RWPE1 (cell line): ENCODE measurements around the gene YPEL3.
A peak's percentile ranks its signal among the peaks of the same experiment; 100 is the strongest.

ENCODE experiments used
- CTCF ChIA-PET: fragments of 350-600 bp; sonication (Branson Sonifier 250); formaldehyde crosslinking; extraction: SDS; loops from one replicate; lab custom pipeline; 2021; lab: Yijun Ruan, JAX
- POLR2A ChIA-PET: fragments of 400-600 bp; formaldehyde crosslinking; extraction: SDS; loops from one replicate; lab custom pipeline; 2020; ENCODE audit warnings: antibody characterized with exemption; ENCODE audit not compliant: low non-redundant PET; lab: Yijun Ruan, JAX
- DNase-seq: peaks from one replicate; pipeline ENCODE4 v3.0.0; 2012; ENCODE audit warnings: low spot score
- H3K27ac ChIP-seq: fragments of 450-650 bp; 2 replicates; pipeline ENCODE4 v1.5.1; 2017
- CTCF ChIP-seq: fragments of 450-650 bp; conservative IDR thresholded peaks from 2 replicates; pipeline ENCODE4 v1.5.1; 2017; ENCODE audit warnings: low read depth, mild to moderate bottlenecking

The YPEL3 gene

DNA sequence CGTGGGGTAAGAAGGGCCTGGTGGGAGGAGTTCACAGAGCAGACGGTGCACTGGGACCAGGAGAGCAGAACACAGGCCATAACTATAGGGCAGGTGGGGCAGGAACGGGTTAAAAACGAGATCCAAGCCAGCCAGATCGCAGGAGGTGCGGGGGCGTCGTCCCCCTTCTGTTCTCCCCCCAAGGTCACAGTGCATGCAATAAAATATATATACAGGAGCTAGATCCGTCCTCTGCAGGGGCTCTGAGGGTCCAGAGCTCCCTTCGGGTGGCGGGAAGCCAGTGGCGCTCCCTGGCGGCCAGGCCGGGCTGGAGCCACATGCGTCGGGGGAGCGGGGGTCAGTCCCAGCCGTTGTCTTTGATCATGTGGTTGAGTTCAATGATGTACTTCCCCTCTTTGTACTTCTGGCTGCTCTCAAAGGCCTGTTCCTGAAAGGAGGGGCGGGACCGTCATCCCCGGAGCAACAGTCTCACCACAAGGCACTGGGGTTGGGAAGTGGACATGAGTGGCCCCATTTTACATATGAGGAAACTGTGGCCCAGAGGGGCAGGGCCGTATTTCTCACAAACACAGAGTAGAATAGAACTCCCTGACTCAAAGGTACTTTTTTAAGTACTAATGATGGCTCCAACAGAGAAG lies 3.5 kb downstream of the YPEL3 start:
- POLR2A ChIA-PET: interaction anchor here (1.4 kb wide), 1 partner anchor 26 kb away, joined by 4 read pairs; no protein-coding TSS in a partner anchor
- no peak for DNase-seq
- TF ChIP-seq CTCF: no peak
- peak overlapping the region; percentile 79 for H3K27ac ChIP-seq
- CTCF ChIA-PET: interaction anchor here (0.6 to 2.0 kb wide), 9 partner anchors 12 to 396 kb away, joined by 3 to 16 read pairs (median 5); partner anchors contain the start of gene GDPD3

- peak; percentile 89 for TF ChIP-seq CTCF
- CTCF ChIA-PET: interaction anchor here (0.5 to 2.0 kb wide), 14 partner anchors 12 to 1469 kb away, joined by 3 to 16 read pairs (median 4); partner anchors contain the start of gene GDPD3
- peak within 1 kb of the TSS; percentile 79 for H3K27ac ChIP-seq
- peak; percentile 86 for DNase-seq
- POLR2A ChIA-PET: interaction anchor here (0.6 to 1.4 kb wide), 2 partner anchors 18 to 25 kb away, joined by 3 to 4 read pairs; no protein-coding TSS in a partner anchor
These were observed 4.3 kb downstream of the YPEL3 start, which contains the start of gene TBX6 for GRCh38 chr16:30091474-30092372. Gene TBX6, minus strand, starts transcription at chr16:30091924. Its CDS starts 731 bp downstream, at chr16:30091193.

- ChIA-PET POLR2A (interaction anchor here (0.6 to 1.4 kb wide), 5 partner anchors 11 to 33 kb away, joined by 3 to 15 read pairs (median 4); partner anchors contain the start of gene ALDOA), CTCF (interaction anchor here (0.6 to 2.0 kb wide), 6 partner anchors 22 to 355 kb away, joined by 3 to 11 read pairs (median 4); partner anchors contain the start of genes GDPD3 and SEPHS2)
- no peak for TF ChIP-seq CTCF
- H3K27ac ChIP-seq: peak overlapping the region; percentile 79
- DNase-seq: no peak
These were observed 5.2 kb downstream of the YPEL3 start for GRCh38 chr16:30090610-30091331.

GRCh38 chr16:30088832-30089624 lies 7.0 kb downstream of the YPEL3 start:
- ChIA-PET CTCF (no interaction called here), POLR2A (interaction anchor here (1.2 kb wide), 1 partner anchor 11 kb away, joined by 3 read pairs; no protein-coding TSS in a partner anchor)
- no peak for DNase-seq
- TF ChIP-seq CTCF: no peak
- peak overlapping the region; percentile 79 for H3K27ac ChIP-seq

- ChIA-PET POLR2A (no interaction called here), CTCF (no interaction called here)
- peak overlapping the region; percentile 79 for H3K27ac ChIP-seq
These were observed 7.7 kb downstream of the YPEL3 start for GRCh38 chr16:30088237-30088831.

More at GRCh38 chr16:30088237-30088831, 7.7 kb downstream of the YPEL3 start:
- no peak for DNase-seq
- no peak for TF ChIP-seq CTCF
